K562 treated with DMSO at 1 percent for 24 hours (cell line): ENCODE data around the gene PLSCR3. TPM values are rescaled to one million over a fixed set of nuclear protein-coding genes. Genes with fewer than 3 reads are reported as not detected.

ENCODE experiments used
- total RNA-seq: library from RNA; unstranded; fragments of 300-600 nt; gene quantifications from 2 replicates; pipeline ENCODE4 v1.2.3, GENCODE V29; 2022; ENCODE audit warnings: low read depth; ENCODE audit not compliant: insufficient read depth

Gene PLSCR3
- total RNA-seq = 11.9 and 13.9 TPM in 2 replicates

GRCh38 chr17:7394452-7395191 lies at the start of gene PLSCR3:
Gene PLSCR3 (minus strand): TSS chr17:7394525. CDS start chr17:7394110, 415 bp downstream.

DNA sequence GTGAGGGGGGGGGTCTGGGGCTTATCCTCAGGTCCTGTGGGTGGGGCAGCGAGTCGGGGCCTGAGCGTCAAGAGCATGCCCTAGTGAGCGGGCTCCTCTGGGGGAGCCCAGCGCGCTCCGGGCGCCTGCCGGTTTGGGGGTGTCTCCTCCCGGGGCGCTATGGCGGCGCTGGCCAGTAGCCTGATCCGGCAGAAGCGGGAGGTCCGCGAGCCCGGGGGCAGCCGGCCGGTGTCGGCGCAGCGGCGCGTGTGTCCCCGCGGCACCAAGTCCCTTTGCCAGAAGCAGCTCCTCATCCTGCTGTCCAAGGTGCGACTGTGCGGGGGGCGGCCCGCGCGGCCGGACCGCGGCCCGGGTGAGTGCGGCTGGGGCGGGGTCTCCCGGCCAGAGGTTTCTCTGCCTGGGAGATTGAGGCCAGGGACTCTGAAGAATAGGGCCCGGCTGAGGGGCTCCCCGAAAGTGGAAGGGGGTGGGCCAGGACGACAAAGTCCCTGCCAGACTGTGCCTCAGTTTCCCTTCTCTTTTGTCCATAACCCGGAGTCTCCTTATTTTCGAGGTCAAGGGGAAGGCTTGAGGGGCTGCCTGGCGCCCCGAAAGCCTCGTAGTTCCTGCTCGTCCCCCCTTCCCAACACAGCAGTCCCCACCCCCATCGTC lies 45.3 kb upstream of the PLSCR3 start, which contains the start of gene FGF11:
TSS of gene FGF11 (plus strand) at position 51 of the 651 bp plus-strand sequence. CDS start at position 160, 109 bp downstream.

GRCh38 chr17:7428557-7428956 lies 34.2 kb upstream of the PLSCR3 start, which contains the start of gene SPEM3:
Gene SPEM3 (plus strand): TSS chr17:7428857. CDS start chr17:7428903, 46 bp downstream.

DNA sequence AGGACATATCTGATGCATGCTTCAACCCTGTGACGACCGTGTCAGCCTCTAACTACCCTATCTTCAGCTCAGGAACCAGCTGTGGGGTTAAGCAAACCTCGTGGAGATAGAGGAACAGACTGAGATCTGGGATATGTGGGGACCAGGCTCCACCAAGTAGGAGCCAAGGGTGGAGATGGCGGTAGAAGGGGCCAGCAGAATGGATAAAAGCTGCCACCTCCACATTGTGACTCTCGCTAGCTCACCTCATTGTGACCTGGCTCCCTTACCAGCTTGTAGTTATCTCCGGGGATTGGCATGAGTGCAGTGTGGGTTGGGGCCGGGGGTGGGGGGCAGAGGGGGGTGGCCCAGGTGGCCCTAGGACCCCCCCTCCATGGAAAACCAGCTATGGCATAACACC lies 31.0 kb upstream of the PLSCR3 start, which contains the start of gene SPEM2:
TSS of gene SPEM2 (plus strand) at position 301 of the 400 bp plus-strand sequence. CDS start at position 374, 73 bp downstream.

GRCh38 chr17:7419819-7420610 lies 25.7 kb upstream of the PLSCR3 start, which contains the start of gene SPEM1:
Gene SPEM1 (plus strand): TSS chr17:7420324. CDS start chr17:7420385, 61 bp downstream.

DNA sequence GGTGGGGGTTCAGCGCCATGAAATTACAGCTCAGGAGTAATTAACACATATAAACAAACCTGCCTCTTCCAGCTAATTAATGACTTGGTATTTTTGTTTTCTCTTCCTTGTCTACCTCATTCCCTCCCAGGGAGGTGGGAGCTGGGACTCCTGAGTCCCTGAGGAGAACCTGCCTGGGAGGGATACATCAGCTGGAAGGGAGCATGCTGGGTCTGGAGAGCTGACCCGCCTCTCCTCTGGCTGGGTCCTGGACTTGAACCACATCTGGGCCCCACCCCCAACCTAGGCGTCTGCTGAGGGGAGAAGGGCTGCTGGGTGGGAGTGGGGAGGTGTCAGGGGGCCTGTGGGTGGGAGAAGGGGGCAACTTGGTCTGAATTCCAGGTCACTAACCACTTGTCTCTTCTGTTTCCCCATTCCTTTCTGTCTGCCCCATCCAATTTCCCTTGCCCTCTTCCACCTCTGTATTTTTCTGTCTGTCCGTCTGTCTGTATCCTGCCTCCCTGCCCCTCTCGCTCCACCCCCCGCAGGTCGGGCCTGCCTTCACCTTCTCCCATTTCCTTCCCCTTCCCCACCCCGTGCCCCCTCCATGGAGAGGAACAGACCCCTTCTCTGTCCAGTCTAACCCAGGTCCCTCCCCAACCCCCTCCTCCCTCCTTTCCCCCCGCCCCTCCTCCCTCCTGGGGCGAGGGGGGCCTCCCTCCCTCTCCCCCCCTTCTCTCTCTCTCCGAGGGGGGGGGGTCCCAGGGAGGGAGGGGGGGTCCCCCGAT lies 13.3 kb upstream of the PLSCR3 start, which contains the start of gene NLGN2:
TSS of gene NLGN2 (plus strand) at position 361 of the 767 bp plus-strand sequence. CDS start 411 bp downstream, outside the sequence.

GRCh38 chr17:7403977-7404736 lies 9.8 kb upstream of the PLSCR3 start, which contains the start of gene TMEM256:
Gene TMEM256 (minus strand): TSS chr17:7404097. CDS start chr17:7404084, 13 bp downstream.

GRCh38 chr17:7380855-7381683 lies 13.3 kb downstream of the PLSCR3 start, which contains the start of gene TNK1:
Gene TNK1 (plus strand): TSS chr17:7381089. CDS start chr17:7382927, 1,838 bp downstream.

GRCh38 chr17:7355053-7355452 lies 39.3 kb downstream of the PLSCR3 start, which contains the start of gene TMEM95:
Gene TMEM95 (plus strand): TSS chr17:7355156. CDS start chr17:7355205, 49 bp downstream.

GRCh38 chr17:7351665-7352502 lies 42.4 kb downstream of the PLSCR3 start, which contains the start of gene KCTD11:
Gene KCTD11 (plus strand): TSS chr17:7352162.

Other genes starting within 250 kb of the PLSCR3 start
- gene ASGR1, start 215.2 kb downstream of the PLSCR3 start, total RNA-seq = 1.4 and 2.5 TPM in 2 replicates
- 3.2 and 3.6 TPM in 2 replicates for gene DLG4, start 174.7 kb downstream of the PLSCR3 start, total RNA-seq
- 252 and 266 TPM in 2 replicates for gene ACADVL, start 174.6 kb downstream of the PLSCR3 start, total RNA-seq
- gene DVL2, start 160.0 kb downstream of the PLSCR3 start, total RNA-seq = 55.4 and 59.5 TPM in 2 replicates
- gene PHF23, start 155.1 kb downstream of the PLSCR3 start, total RNA-seq = 26.9 and 30.4 TPM in 2 replicates
- gene GABARAP, start 152.1 kb downstream of the PLSCR3 start, total RNA-seq = 267 and 288 TPM in 2 replicates
- gene CTDNEP1, start 142.8 kb downstream of the PLSCR3 start, total RNA-seq = 70.4 and 74.9 TPM in 2 replicates
- gene ELP5, start 142.3 kb downstream of the PLSCR3 start, total RNA-seq = 54.3 and 56.3 TPM in 2 replicates
- gene CLDN7, start 132.0 kb downstream of the PLSCR3 start, total RNA-seq = 19.6 and 20.2 TPM in 2 replicates
- gene SLC2A4, start 112.8 kb downstream of the PLSCR3 start, total RNA-seq = 0.39 and 0.63 TPM in 2 replicates
- gene YBX2, start 99.9 kb downstream of the PLSCR3 start, total RNA-seq = not detected in 2 replicates
- gene EIF5A, start 86.9 kb downstream of the PLSCR3 start, total RNA-seq = 333 and 343 TPM in 2 replicates
- 64.3 and 71.2 TPM in 2 replicates for gene GPS2, start 79.2 kb downstream of the PLSCR3 start, total RNA-seq
- 15.7 and 18.8 TPM in 2 replicates for gene NEURL4, start 65.2 kb downstream of the PLSCR3 start, total RNA-seq
- 2.6 and 6.1 TPM in 2 replicates for gene ACAP1, start 58.0 kb downstream of the PLSCR3 start, total RNA-seq
- 7.3 and 8.6 TPM in 2 replicates for gene KCTD11, start 42.4 kb downstream of the PLSCR3 start, total RNA-seq
- not detected in 2 replicates for gene TMEM95, start 39.4 kb downstream of the PLSCR3 start, total RNA-seq
- 7.3 and 8.8 TPM in 2 replicates for gene TNK1, start 13.4 kb downstream of the PLSCR3 start, total RNA-seq
- 67.8 and 69.3 TPM in 2 replicates for gene TMEM256, start 9.6 kb upstream of the PLSCR3 start, total RNA-seq
- 14.2 and 14.9 TPM in 2 replicates for gene NLGN2, start 13.3 kb upstream of the PLSCR3 start, total RNA-seq
- not detected in 2 replicates for gene SPEM1, start 25.8 kb upstream of the PLSCR3 start, total RNA-seq
- not detected in 2 replicates for gene SPEM2, start 31.1 kb upstream of the PLSCR3 start, total RNA-seq
- not detected in 2 replicates for gene SPEM3, start 34.3 kb upstream of the PLSCR3 start, total RNA-seq
- gene TMEM102, start 40.9 kb upstream of the PLSCR3 start, total RNA-seq = 14.7 and 16.9 TPM in 2 replicates
- gene FGF11, start 45.0 kb upstream of the PLSCR3 start, total RNA-seq = 6.3 and 7.5 TPM in 2 replicates
- 12.6 and 14.0 TPM in 2 replicates for gene CHRNB1, start 50.5 kb upstream of the PLSCR3 start, total RNA-seq
- gene ZBTB4, start 85.1 kb upstream of the PLSCR3 start, total RNA-seq = 5.5 and 5.6 TPM in 2 replicates
- gene SLC35G6, start 86.9 kb upstream of the PLSCR3 start, total RNA-seq = not detected in 2 replicates
- gene POLR2A, start 89.8 kb upstream of the PLSCR3 start, total RNA-seq = 81.8 and 97.0 TPM in 2 replicates
- gene TNFSF12, start 154.5 kb upstream of the PLSCR3 start, total RNA-seq = 0.58 and 1.4 TPM in 2 replicates
- 1.5 and 2.0 TPM in 2 replicates for gene TNFSF13, start 164.2 kb upstream of the PLSCR3 start, total RNA-seq
- 42.9 and 47.5 TPM in 2 replicates for gene SENP3, start 167.4 kb upstream of the PLSCR3 start, total RNA-seq
- 31.3 and 38.5 TPM in 2 replicates for gene CD68, start 185.1 kb upstream of the PLSCR3 start, total RNA-seq
- 81.0 and 84.2 TPM in 2 replicates for gene MPDU1, start 189.3 kb upstream of the PLSCR3 start, total RNA-seq
- gene SOX15, start 195.6 kb upstream of the PLSCR3 start, total RNA-seq = 3.9 and 4.4 TPM in 2 replicates
- 71.8 and 73.7 TPM in 2 replicates for gene FXR2, start 220.4 kb upstream of the PLSCR3 start, total RNA-seq
- gene SAT2, start 233.3 kb upstream of the PLSCR3 start, total RNA-seq = 62.8 TPM in 2 replicates
- 0.68 and 0.93 TPM in 2 replicates for gene SHBG, start 235.6 kb upstream of the PLSCR3 start, total RNA-seq